NCI-H1048 (cell line): Measurements from ENCODE around the gene CAMK2A.

ENCODE experiments used
- DNase-seq: peaks from one replicate; lab custom pipeline; 2025; lab: John Stamatoyannopoulos, UW

The CAMK2A gene

DNA sequence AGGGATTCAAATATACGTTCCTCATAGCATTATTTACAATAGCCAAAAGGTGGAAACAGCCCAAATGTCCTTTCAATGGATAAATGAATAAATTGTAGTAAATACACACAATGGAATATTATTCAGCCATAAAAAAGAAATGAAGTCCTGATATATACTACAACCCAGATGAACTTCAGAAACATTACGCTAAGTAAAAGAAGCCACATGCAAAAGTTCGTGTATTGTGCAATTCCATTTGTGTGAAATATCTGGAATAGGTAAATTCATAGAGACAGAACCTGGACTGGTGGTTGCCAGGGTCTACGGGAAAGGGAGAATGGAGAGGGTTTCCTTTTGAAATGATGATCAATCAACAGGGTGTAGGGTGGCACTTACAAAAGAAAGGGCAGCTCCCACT, 25.7 kb upstream of the CAMK2A start:
- DNase-seq: no peak

- no peak for DNase-seq
Observed at GRCh38 chr5:150313921-150314716, 24.5 kb upstream of the CAMK2A start.

DNA sequence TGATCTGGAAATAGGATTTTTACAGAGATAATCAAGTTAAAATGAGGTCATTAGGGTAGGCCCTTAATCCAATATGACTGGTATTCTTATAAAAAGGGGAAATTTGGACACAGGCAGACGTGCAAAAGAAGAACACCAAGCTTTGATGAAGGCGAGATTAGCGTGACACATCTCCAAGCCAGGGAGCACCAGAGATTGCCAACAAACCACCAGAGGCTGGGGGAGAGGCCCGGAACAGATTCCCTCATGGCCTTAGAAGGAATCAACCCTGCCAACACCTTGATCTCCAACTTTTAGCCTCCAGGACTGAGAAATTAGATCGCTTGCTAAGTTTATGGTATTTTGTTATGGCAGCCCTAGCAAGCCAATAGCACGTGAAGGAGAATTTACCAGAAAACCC, 23.9 kb upstream of the CAMK2A start:
- no peak for DNase-seq

DNA sequence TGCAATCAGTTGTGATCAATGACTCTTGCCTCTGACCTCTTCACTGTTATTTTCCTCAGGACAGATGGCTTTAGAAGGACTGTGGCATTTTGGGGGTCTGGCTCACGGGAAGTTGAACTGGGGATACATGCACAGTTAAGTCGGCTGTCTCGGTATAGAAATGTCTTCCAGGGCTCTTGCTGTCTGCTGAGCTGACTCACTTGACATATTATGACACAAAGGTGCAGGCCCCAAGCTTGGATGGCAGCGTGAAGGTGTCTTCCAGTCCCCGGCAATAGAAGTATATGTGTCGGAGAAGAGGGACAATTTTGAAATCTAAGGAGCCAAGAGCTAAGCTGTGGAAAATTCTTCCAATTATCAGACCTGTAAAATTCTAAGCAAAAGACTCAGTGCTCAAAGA, 22.9 kb upstream of the CAMK2A start:
- no peak for DNase-seq

GRCh38 chr5:150311015-150311692, 21.6 kb upstream of the CAMK2A start:
- no peak for DNase-seq

- no peak for DNase-seq
Observed at GRCh38 chr5:150310246-150310645, 20.7 kb upstream of the CAMK2A start.

DNA sequence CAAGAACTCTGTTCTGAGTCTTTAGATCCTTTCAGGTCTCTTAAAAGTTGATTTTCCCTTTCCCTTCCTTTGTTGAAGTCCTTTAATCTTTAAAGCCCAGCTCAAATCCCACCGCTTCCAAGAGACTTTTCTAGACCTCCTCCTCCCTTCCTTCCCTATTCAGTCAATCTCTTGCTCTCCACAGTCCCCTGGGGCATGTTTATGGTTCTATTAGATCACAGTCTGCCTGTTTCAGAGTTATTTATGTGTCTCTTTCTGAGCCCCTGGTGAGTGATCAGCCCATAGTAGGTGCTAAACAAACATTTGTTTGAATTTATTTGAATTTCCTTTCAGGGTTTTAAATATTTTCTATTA, 20.3 kb upstream of the CAMK2A start:
- no peak for DNase-seq

DNA sequence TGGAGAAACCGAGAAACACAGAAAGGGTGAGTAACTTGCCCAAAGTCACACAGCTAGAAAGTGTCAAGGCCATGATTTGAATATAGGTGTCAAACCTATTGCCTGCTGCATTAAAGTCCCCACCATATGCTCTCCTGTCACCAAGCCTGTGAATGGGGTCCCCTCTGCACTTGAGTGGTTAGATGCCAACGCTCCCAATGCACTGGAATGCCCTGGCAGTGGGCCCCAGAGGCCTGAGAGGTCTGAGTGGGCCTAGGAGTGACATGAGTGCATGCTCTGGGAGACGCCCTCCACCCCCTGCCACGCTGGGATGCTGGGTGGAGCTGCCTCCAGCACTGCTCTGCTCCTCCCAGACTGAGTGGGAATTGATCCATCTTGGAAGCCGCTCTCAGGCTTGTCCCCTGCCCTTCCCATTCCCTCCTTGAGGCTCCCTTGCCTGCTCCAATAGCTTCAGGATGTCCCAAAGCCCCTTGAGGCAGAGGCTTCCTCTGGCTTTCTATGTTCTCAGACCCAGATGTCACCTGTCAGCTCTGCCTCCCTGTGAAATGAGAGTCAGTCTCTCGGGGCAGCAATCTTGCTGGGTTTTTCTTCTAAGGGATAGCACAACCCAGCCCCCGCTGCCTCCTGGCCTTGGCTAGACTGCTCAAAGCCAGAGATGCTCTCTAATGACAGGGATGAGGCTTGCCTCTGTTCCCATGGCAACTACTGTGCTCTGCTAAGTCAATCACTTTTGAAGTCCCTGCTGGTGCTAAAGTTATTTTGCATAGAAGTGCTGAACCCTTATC, 19.7 kb upstream of the CAMK2A start:
- no peak for DNase-seq

DNA sequence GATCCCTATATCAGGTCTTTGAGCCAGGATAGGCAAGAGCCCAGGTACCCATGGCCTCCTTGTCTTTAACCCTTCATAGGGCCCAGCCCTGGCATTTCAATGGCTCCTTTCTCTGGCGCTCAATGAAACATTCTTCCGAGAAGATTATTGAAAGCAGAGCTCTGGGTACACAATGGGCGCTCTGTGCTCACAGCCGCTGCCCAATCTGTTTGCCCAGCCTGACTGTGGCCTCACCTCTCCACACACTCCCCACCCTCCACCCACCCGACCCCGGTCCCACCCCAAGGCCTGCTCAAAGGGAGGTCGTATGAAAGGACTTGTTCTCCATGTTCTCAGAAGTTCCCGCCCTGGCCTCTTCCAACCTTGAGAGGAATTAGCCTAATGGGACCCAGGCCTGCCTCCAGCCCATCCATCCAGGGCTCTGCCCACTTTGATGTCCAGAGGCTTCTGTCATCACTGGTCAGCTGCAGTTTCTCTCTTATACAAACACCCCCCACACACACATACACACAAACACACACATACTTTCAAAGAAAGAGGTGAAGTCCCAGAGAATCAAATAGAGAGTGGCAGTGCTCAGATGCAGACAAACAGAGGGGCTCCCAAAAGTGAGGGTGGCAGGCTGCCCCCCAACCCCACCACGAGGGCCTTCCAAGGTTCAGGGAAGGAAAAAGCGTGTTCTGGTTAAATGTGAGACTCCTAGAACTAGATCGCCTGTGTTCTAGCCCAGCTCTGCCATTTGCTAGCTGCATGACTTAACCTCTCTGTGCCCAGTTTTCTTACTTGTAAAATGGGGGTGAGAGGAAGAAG, 18.2 kb upstream of the CAMK2A start:
- no peak for DNase-seq

DNA sequence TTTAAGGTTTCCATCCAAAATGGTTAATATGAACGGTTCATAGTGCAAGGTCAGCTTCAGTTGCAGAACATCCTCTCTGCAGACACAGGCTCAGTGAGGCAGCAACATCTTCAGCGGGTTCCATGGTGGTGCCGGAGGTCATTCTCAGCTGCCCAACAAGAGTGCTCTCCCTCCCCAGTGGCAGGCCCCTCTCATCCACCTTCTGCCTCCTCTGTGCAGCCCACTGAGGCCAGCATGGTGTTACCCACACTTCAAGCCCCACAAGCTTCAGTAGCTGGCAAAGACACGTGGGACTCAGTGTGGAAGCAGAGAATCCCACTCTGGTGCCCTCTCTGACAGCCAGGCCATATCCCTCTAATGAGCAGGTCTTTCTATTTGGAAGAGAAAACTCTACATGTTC, 17.2 kb upstream of the CAMK2A start:
- no peak for DNase-seq

DNA sequence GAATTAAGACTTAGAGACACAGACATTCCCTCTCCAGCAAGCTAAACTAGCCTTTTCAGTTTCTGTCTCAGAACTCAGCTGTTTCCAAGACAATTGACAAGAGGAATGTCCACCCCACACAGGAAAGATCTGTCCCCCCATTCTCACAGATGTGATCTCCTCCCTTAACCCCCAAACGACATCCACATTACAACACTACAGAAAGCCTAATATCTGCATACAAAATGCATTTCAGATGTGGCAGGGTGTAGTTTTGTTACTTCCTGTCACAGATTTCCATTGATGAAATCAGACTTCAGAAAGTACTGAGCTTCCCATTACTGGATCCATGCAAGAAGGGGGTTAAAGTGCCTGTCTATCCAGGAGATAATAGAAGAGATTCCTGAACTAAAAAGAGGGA, 16.0 kb upstream of the CAMK2A start:
- no peak for DNase-seq

GRCh38 chr5:150305095-150305494, 15.5 kb upstream of the CAMK2A start:
- no peak for DNase-seq

DNA sequence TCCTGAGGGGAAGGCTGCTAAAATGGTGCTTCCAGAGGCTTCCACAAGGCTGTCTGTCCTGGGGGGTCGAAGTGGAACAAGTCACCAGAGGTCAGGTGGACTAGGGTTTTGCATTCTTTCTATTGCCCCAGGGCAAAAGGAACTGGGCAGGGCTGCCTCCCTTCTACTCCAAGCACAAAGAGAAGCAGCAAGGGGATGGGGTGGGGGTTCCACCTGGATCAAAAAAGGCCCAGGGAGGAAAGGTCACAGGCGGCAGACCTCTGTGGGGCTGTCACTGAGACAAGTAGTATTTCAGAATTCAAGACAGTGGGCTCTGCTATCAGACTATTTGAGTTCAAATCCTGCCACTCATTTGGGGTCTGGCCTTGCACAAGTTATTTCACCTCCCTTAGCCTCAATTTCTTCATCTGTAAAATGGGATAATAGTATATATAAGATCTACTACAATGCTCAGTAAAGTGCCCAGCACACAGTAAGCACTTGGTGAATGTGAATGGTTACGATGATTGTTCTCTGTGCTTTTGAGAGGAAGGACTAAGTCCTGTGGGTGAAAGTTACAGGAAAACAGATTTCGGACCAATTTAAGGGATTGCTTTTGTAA, 15.0 kb upstream of the CAMK2A start:
- DNase-seq: no peak

DNA sequence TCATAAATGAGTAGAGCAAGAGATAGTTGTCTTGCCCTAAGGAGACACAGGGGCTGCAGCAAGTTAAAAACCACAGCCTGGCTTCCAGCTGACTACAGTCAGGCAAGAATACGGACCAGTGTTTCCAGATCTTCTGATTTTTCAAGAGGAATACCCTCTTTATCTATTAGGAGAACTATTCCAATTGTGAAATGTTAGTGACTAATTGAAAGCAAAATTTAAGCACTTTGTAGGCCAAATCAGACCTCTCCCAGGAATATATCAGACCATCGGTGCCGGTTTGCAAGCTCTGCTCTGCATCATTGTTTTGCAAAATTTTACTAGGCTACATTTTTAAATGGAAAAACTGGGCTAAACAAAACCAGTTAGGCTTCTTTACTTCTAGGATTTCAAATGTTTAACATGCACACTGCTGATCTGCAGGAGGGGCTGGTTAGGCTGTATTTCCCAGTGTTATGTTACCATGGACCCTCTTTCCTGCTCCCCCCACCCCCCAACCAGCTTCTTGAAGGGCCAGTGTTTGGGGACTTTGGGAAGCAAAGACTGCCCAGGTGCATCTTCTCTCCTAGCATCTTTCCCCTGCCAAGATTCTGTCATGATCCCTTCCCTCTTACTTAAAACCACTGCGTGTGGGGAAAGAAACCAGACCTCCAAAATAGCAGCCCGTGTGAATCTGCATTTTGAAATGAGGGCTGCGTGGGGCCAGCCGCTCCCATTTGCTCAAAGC, 14.2 kb upstream of the CAMK2A start:
- no peak for DNase-seq

DNA sequence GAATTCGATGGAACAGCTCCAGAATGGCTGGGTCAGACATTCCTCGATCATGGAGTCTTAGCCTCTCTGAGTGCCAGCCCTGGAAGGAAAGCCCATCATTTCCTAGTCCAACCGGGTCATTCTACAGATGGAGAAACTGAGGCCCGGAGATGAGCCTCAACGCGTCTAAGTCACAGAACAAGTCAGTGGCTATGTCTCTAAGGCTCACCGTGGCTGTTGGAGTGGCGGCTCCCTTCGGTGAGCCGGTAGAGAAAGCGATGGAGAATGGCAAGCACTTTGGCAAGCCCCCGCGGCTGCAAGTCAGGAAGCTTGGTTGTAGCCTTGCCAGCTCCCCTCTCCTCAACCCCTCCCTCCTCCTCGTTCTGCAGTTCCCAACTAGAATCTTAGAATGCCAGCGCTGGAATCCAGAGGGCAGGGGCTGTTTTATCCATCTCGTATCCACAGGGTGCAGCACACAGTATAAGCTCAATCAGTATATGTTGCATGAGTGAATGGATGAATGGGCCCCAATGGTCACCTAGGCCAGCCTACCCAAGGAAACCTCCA, 13.6 kb upstream of the CAMK2A start:
- no peak for DNase-seq

DNA sequence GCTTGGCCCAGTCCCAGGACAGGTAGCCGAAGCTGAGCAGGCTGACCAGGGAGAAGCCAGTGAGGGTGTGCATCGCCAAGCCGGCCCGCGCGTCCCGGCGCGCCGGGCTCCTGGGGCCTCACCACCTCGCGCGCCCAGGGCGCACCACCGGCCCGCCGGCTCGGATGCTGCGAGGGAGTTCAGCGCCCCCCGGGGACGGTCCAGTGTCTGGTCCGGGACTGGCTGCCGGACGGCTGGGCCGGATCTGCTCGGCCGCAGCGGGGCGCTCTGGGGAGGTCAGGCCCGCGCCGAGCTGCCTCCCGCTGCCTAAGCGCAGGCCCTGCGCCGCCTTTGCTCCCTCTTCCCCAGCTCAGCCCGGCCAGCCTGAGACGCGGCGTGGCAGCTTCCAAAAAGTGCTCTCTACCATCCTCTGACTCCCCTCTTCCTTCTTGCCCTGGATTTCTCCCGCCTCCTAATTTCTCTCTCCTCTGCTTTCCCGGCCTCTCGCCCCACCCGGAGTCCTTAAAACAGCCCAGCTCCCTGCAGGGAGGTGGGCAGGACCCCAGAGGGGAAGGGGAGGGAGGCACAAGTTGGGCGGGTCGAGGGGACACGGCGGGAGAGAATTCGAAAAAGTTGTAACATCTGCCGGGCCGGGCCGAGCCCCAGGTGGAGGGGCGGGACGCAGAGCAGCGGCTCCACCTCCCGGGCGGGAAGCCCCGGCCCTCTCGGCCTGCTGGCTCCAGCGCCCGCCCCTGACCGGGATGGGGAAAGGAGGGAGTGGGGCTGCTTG, 12.9 kb upstream of the CAMK2A start, which contains the start of gene ARSI:
ARSI (minus strand) TSS at position 605 of the 769 bp plus-strand sequence; CDS start at position 73, 532 bp downstream.
- DNase-seq: no peak

GRCh38 chr5:150301901-150302300, 12.3 kb upstream of the CAMK2A start:
- DNase-seq: no peak

GRCh38 chr5:150301170-150301505, 11.6 kb upstream of the CAMK2A start:
- DNase-seq: no peak

GRCh38 chr5:150300496-150301169, 11.1 kb upstream of the CAMK2A start:
- no peak for DNase-seq
